Epithelial cell of esophagus (primary cell): ENCODE results near the gene KRTAP5-1.

Experiments
- DNase-seq: peaks from one replicate; pipeline ENCODE4 v3.0.0; 2010; ENCODE audit warnings: low read depth
- H3K4me3 ChIP-seq: 2 replicates; pipeline ENCODE4 v1.5.1; 2011; ENCODE audit warnings: mild to moderate bottlenecking, low read length, control low read depth
- TF ChIP-seq, protein P1 (sequence below): IDR thresholded peaks from 2 replicates; pipeline ENCODE4 v1.5.1; 2011; ENCODE audit warnings: low read depth, mild to moderate bottlenecking, low read length, control low read depth, inconsistent platforms; ENCODE audit not compliant: insufficient read depth; ENCODE audit errors: missing control alignments

KRTAP5-1 gene

DNA sequence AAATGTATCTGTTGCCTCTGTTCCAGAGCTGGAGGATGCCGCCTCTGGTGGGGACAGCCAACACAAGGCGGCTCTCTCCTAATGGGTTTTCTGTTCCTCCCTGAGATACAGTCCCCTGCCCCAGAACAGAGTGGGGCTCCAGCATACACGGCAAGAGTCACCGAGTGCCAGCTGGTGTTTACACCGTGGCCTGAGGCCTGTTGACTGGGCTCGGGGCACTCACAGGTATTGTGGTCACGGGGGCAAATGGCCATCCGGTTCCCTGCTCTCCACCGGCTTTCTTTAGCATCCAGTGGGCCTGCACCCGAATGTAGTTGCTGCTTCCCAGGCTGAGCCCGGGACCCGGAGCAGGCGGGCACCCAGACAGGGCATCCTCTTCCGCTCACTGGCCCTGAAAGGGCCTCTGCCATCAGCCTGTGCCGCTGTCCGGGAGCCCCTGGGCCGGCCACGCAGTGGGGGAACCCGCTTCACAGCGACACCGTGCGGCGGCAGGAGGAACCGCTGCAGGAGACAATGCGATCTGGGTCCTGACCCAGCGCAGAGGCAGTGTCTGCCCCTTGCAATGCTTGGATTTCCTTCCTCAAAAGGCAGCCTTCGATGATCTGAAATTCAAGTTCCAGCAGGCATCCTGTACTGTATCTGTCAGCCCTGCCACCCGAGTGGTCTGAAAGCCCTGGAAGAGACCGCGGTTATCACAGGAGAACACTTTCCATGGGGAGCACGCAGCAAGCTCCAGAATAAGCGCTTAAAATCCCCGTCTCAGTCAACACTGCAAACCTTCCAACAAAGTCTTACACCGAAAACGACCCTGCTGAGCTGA is 43.6 kb upstream of the KRTAP5-1 start:
- TF ChIP-seq, protein P1, sequence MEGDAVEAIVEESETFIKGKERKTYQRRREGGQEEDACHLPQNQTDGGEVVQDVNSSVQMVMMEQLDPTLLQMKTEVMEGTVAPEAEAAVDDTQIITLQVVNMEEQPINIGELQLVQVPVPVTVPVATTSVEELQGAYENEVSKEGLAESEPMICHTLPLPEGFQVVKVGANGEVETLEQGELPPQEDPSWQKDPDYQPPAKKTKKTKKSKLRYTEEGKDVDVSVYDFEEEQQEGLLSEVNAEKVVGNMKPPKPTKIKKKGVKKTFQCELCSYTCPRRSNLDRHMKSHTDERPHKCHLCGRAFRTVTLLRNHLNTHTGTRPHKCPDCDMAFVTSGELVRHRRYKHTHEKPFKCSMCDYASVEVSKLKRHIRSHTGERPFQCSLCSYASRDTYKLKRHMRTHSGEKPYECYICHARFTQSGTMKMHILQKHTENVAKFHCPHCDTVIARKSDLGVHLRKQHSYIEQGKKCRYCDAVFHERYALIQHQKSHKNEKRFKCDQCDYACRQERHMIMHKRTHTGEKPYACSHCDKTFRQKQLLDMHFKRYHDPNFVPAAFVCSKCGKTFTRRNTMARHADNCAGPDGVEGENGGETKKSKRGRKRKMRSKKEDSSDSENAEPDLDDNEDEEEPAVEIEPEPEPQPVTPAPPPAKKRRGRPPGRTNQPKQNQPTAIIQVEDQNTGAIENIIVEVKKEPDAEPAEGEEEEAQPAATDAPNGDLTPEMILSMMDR, result peak; percentile 86
- DNase-seq, result peak; percentile 31
- no peak overlapping the region for H3K4me3 ChIP-seq

DNA sequence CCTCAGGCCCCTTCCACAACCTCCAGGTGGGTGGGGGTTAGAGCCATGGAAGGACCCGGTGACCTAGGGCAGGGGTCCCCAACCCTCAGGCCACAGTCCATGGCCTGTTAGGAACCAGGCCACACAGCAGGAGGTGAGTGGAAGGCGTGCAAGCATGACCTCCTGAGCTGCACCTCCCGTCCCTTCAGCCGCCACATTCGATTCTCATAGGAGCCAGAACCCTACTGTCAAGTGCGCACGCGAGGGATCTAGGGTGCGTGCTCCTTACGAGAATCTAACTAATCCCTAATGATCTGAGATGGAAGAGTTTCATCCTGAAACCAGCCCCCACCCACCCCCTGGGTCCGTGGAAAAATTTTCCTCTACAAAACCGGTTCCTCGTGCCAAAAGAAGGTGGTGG is 40.5 kb upstream of the KRTAP5-1 start:
- no peak for DNase-seq
- TF ChIP-seq, protein P1, result no peak
- no peak overlapping the region for H3K4me3 ChIP-seq

DNA sequence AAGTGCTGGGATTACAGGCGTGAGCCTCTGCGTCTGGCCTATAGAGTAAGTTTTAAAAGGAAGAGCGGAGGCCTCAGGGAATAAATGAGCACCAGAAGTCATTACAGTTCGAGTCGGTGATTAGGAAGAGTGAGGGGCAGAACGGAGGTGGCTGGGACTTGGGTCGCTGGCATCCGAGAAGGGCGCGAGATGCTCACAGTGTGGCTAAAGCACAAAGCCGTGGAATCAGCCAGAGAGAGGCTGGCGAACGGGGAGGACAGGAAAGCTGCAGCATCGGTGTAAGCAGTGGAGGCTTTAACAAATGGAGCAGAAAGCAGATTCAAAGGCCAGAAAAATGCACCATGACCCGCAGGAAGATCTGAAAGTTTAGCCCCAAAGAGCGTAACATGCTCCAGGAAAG is 39.5 kb upstream of the KRTAP5-1 start:
- TF ChIP-seq, protein P1, result no peak
- no peak for DNase-seq

DNA sequence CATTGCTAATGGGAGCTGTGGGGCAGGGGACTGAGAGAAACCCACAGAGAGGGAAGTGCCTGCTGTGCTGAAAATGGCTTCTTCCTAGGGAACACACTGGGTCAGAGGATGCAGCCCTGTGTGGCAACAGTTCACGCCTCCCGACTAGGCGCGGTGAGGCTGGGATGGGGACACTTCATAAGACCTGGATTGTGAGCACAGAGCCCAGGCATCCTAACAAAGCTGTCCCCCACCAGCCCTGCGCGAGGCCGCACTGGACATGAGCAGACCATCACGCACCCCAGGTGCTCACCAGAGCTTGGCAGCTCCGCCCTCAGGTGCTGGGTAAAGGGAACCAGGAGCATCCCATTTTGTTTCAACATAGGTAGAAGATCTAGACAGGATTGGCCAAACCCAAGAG is 38.6 kb upstream of the KRTAP5-1 start:
- H3K4me3 ChIP-seq, result no peak overlapping the region
- TF ChIP-seq, protein P1, result no peak
- no peak for DNase-seq

More for the DNA sequence above, 39.5 kb upstream of the KRTAP5-1 start:
- H3K4me3 ChIP-seq, result no peak overlapping the region

DNA sequence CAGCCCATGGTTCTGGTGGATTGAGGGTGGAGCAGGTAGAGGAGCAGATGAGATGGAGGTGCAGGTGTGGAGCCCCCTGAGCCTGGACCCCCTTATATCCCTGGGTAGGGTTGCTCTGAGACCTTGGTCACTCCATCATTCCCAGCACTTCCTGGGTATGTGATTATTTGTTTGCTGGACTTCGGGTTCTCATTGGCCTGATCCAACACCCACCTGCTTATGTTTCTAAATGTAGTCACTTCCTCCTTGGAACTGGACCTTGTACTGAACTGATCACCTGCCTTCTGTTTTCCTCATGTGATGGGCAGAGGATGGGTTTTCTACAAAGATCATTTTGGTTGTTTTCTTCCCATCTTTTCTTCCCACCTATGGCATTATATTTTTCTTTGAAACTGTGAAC is 37.0 kb upstream of the KRTAP5-1 start, which contains the start of gene KRTAP5-4:
Gene KRTAP5-4 (minus strand): TSS at position 53 of the 400 bp plus-strand sequence. CDS start 45 bp downstream, at position 8.
- DNase-seq, result no peak
- TF ChIP-seq, protein P1, result no peak
- no peak within 1 kb of the TSS for H3K4me3 ChIP-seq

DNA sequence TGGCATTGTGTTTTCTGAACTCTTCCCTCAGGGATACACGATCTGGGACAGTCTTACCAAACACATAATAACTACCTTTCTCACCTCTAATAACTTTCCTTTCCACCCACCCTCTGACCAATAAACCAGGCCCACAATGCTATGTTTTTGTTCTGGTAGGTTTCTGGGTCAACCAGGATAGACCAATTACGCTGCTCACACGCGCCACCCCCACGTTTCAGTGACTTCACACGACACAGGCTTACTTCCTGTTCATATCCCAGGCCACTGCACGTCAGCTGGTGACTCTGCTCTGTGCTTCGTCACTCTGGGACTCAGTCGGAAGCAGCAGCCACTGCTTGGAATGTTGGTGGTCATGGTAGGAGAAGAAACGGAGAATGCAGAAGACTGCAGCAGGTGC is 34.4 kb upstream of the KRTAP5-1 start:
- TF ChIP-seq, protein P1, result no peak
- no peak for DNase-seq
- H3K4me3 ChIP-seq, result no peak overlapping the region

DNA sequence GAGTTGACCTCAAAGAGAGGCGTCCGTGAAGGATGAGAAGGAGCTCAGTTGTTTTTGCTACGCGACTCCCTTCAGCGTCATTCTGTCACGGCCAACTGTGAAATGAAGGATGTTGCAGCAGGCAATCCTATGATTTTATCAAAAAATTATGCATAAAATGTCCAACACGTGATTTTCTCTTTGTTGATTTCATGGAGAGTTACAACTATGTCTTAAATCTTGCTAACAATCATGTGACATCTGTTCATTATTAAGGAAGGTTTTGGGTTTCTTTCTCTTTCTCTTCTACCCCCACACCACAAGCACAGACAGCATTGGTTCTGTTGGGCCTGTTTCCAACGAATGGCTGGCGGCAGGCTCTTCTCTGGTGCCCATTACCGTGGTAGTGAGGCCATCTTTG is 33.1 kb upstream of the KRTAP5-1 start:
- TF ChIP-seq, protein P1, result no peak
- DNase-seq, result no peak
- no peak overlapping the region for H3K4me3 ChIP-seq
